Measurements from ENCODE around the gene SERP2. TPM values are rescaled to one million over a fixed set of nuclear protein-coding genes. Genes with fewer than 3 reads are reported as not detected.
"Not testable (repeated sequence)": the region's sequence is repeated elsewhere in the genome, so short reads cannot be mapped to it uniquely, and the experiment has no call there.

SERP2 gene
- total RNA-seq (2014; rRNA removed; shearing (Covaris generic)): not detected in 2 replicates

- peak; percentile 68 for DNase-seq (ENCODE audit: low spot score)
- in situ Hi-C loops (cut with HindIII; ENCODE audit: low sequenced_read_pairs): no loop called here
Observed at GRCh38 chr13:44373601-44374347, at the start of gene SERP2. SERP2 (plus strand) TSS chr13:44373824; CDS start chr13:44374026, 202 bp downstream.

GRCh38 chr13:44326961-44327360 is 46.7 kb upstream of the SERP2 start:
- in situ Hi-C loops (cut with HindIII; ENCODE audit: low sequenced_read_pairs): no loop called here
- no peak for DNase-seq (ENCODE audit: low spot score)

- in situ Hi-C loops (cut with HindIII; ENCODE audit: low sequenced_read_pairs); DNase-seq (ENCODE audit: low spot score): not testable (repeated sequence)
Observed at GRCh38 chr13:44329041-44329440, 44.6 kb upstream of the SERP2 start.

GRCh38 chr13:44329909-44330545 is 43.6 kb upstream of the SERP2 start:
- DNase-seq (ENCODE audit: low spot score): no peak
- in situ Hi-C loops (cut with HindIII; ENCODE audit: low sequenced_read_pairs): no loop called here

DNA sequence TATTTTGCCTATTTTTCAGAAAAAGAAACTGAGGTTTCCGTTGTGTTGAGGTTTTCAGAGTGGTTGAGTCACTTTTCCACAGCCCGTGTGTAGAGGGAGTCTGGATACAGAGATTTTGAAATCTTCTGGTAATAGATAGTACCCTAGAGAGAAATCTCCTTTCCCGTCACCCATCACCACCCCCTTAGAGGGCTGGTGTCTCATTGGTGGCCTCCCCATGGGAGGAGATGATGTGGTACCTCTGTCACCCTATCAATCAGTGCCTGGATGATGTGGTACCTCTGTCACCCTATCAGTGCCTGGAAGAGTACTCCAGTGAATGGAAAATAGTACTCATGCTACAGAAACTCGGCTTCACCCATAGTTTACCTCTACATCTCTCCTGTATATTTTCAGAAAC is 42.2 kb upstream of the SERP2 start:
- no peak for DNase-seq (ENCODE audit: low spot score)
- in situ Hi-C loops (cut with HindIII; ENCODE audit: low sequenced_read_pairs): no loop called here

GRCh38 chr13:44331912-44332851 is 41.4 kb upstream of the SERP2 start:
- DNase-seq (ENCODE audit: low spot score): peak; percentile 40
- in situ Hi-C loops (cut with HindIII; ENCODE audit: low sequenced_read_pairs): no loop called here

DNA sequence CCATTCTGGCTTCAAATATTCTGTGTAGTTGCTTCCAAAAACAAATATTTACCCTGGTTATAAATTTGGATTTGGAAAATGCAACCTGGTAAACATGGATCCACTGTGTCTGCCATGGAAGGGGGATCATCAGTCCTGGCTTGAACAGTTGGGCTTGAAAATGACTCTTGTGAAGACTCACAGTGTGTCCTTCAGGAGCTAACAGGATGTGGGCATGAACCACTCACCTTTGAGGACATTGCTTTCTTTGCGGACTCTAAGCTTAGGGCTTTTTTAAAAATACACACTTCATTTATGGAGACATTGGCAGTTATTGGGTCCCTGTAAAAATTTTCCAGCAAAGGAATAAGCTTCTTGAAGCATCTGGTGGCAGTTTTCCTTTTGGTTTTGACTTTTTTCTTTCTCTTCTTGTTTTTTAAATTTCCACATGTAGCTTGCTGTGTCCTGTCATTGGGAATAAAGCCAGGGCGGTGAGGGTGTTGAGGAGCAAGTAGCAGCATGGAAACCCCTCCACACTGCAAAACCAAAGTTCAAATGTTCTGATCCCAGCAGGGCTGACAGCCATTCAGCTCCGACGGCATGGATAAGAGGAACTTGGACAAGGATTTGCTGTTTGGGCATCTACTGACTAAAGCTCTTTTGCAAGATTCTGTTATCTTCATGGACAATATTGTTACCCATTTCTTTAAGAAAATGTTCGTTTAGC is 39.5 kb upstream of the SERP2 start:
- in situ Hi-C loops (cut with HindIII; ENCODE audit: low sequenced_read_pairs): no loop called here
- DNase-seq (ENCODE audit: low spot score): no peak

- DNase-seq (ENCODE audit: low spot score): no peak
- in situ Hi-C loops (cut with HindIII; ENCODE audit: low sequenced_read_pairs): no loop called here
Observed at GRCh38 chr13:44334751-44335150, 38.9 kb upstream of the SERP2 start.

DNA sequence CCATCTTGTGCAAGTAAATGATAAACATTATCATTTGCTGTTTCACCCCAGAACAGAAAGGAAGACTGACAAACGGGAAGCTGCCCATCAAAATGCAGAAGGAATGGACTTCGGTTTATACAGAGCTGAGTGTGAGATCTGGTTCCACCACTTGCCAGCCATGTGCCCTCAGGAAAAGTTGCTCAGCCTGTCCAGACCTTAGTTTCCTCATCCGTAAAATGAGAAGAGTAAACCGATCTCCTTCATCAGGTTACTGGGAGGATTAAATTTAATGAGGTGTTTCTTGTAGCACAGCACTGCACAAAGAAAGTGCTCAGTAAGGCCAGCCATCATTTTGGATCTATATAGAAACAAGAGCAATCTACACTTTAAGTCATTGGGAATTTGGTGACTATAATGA is 36.7 kb upstream of the SERP2 start:
- in situ Hi-C loops (cut with HindIII; ENCODE audit: low sequenced_read_pairs): no loop called here

GRCh38 chr13:44337581-44337980 is 36.0 kb upstream of the SERP2 start:
- no peak for DNase-seq (ENCODE audit: low spot score)
- in situ Hi-C loops (cut with HindIII; ENCODE audit: low sequenced_read_pairs): no loop called here

More for the DNA sequence above, 36.7 kb upstream of the SERP2 start:
- DNase-seq (ENCODE audit: low spot score): no peak

DNA sequence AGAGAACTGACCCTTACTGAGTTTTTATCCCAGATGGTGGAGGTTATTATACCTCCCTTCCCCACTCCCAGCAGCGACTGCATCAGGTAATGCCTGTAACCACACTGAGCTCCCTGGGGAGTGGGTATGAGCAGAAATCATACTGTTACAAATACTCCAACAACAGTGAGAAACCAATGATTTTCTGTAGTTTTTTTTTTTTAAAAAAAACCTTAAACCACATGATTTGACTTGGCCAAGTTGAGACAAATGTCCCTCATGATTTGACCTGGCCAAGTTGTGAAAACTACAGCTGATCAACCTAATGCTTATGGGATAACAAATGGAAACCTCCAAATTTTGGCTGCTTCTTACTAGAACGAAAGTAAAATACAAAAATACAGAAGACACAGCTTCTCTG is 33.1 kb upstream of the SERP2 start:
- DNase-seq (ENCODE audit: low spot score): no peak
- in situ Hi-C loops (cut with HindIII; ENCODE audit: low sequenced_read_pairs): no loop called here

GRCh38 chr13:44342741-44343140 is 30.9 kb upstream of the SERP2 start:
- DNase-seq (ENCODE audit: low spot score): no peak
- in situ Hi-C loops (cut with HindIII; ENCODE audit: low sequenced_read_pairs): no loop called here

GRCh38 chr13:44346534-44346933 is 27.1 kb upstream of the SERP2 start:
- DNase-seq (ENCODE audit: low spot score): no peak
- in situ Hi-C loops (cut with HindIII; ENCODE audit: low sequenced_read_pairs): no loop called here

GRCh38 chr13:44347301-44347700 is 26.3 kb upstream of the SERP2 start:
- no peak for DNase-seq (ENCODE audit: low spot score)
- in situ Hi-C loops (cut with HindIII; ENCODE audit: low sequenced_read_pairs): no loop called here

DNA sequence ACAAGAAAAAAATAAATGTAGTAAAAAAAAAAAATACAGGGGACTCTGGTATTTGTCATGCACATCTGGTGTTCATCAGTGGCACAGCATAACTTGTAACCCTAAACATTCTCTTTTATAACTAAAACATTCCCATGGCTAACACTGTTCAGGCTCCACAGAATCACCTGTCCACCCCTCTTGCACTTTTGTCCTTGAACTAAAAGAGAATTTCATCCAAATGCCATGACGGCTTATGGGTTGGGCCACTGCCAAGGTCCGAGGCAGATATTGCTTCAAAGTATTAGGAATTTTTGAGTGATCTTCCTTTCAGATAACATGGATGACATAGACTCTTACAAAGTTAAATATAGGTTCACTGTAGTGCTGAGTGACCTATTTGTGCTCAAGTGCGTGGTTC is 25.7 kb upstream of the SERP2 start:
- in situ Hi-C loops (cut with HindIII; ENCODE audit: low sequenced_read_pairs): no loop called here
- DNase-seq (ENCODE audit: low spot score): no peak

DNA sequence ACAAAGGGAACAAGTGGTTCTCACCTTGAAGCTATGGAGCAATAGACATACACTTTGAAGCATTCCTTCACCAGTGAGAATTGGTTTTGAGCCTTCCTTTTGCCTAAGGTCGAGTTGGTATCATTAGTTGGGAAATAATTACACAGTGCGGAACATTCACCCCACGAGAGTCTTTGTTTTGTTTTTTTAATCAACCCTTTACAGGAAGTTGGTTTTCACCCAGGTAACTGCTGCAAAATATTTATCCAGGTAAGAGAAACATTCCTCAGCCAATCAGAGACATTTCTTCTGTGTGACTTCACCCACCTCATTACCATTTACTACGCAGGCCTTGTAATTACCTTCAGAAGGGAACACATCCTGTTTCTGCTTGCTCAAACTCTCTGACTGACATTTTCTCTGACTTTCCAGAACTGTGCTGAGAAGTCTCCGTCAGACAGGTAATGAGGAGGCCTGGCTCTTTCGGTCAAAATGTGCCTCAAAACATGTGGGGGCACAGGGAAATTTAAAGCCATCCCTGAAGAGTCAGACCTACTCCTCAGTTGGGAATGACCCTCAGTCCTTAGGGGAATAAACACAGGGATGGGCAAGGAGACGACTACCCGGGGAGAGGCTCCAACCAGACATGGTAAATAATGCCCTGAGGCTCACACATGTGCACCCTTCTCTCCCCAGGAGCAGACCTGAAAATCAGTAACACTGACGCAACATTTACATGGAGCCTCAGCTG is 22.7 kb upstream of the SERP2 start:
- in situ Hi-C loops (cut with HindIII; ENCODE audit: low sequenced_read_pairs): no loop called here
- no peak for DNase-seq (ENCODE audit: low spot score)

GRCh38 chr13:44351505-44351854 is 22.1 kb upstream of the SERP2 start:
- in situ Hi-C loops (cut with HindIII; ENCODE audit: low sequenced_read_pairs): no loop called here
- DNase-seq (ENCODE audit: low spot score): no peak

DNA sequence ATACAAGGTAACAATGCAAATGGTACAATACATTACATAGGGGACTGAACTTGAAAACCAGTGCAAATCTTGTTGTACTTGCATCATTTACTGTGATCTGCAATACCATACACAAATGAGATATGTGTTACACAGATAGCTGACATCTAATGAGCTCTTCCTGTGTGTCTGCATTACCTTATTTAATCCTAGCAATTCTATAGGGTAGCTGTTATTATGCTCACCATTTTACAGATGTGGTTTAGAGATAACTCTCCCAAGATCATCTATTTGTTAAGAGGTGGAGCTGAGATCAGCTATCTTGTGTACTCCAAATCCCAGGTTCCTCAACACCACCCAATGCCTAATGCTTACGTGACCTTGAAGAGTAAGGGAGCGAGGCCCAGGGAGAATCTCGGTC is 21.4 kb upstream of the SERP2 start:
- in situ Hi-C loops (cut with HindIII; ENCODE audit: low sequenced_read_pairs): no loop called here
- no peak for DNase-seq (ENCODE audit: low spot score)

- no peak for DNase-seq (ENCODE audit: low spot score)
- in situ Hi-C loops (cut with HindIII; ENCODE audit: low sequenced_read_pairs): no loop called here
Observed at GRCh38 chr13:44352671-44353070, 21.0 kb upstream of the SERP2 start.

Measured in G401 (cell line).